Peyer's patch (tissue), 4 donors: ENCODE data around the gene SOX8. TPM values are rescaled to one million over a fixed set of nuclear protein-coding genes. Genes with fewer than 3 reads are reported as not detected.

ENCODE experiments used
- DNase-seq, 3 donors: peaks; one replicate each; pipeline ENCODE4 v3.0.0-alpha.2; 2017 to 2019
- H3K27ac ChIP-seq, 4 donors: fragments of 200-600 bp; sonication (generic); one replicate each; pipeline ENCODE4 v1.5.1; 2016 to 2019
- H3K27me3 ChIP-seq, 2 donors: fragments of 200-600 bp; sonication (generic); one replicate each; pipeline ENCODE4 v1.5.1; 2019
- H3K36me3 ChIP-seq, 3 donors: fragments of 200-600 bp; sonication (generic); one replicate each; pipeline ENCODE4 v1.5.1; 2016 to 2019
- H3K4me1 ChIP-seq, 4 donors: fragments of 200-600 bp; sonication (generic); one replicate each; pipeline ENCODE4 v1.5.1; 2016 to 2019
- H3K4me3 ChIP-seq, 4 donors: fragments of 200-600 bp; sonication (generic); 1 replicate in 3 of 4; 2 replicates in 1 of 4; pipeline ENCODE4 v1.5.1; 2016 to 2019; ENCODE audit warnings: mild to moderate bottlenecking in 1 of 4
- H3K9me3 ChIP-seq, 4 donors: fragments of 200-600 bp; sonication (generic); one replicate each; pipeline ENCODE4 v1.5.1; 2016 to 2019; ENCODE audit warnings: mild to moderate bottlenecking in 1 of 4
- POLR2A ChIP-seq, 2 donors: fragments of 450-650 bp; IDR thresholded peaks; one replicate each; pipeline ENCODE4 v1.5.1; 2017; ENCODE audit warnings: antibody characterized with exemption in 2 of 2, mild to moderate bottlenecking in 2 of 2, moderate library complexity in 2 of 2
- total RNA-seq, 4 donors: library from RNA; depleted of rRNA; stranded (reverse); fragments of >200 nt; gene quantifications; one replicate each; pipeline ENCODE4 v1.1.0, GENCODE V29; 2016
- TF ChIP-seq, protein P1 (sequence below), 6 experiments: fragments of 450-650 bp in 4 of 6; fragments of 200-600 bp in 2 of 6; sonication (generic) in 1 of 6; IDR thresholded peaks; one replicate each; pipeline ENCODE4 v1.5.1; 2017 to 2019; ENCODE audit warnings: antibody characterized with exemption in 6 of 6, mild to moderate bottlenecking in 3 of 6, moderate library complexity in 1 of 6

SOX8 gene
- total RNA-seq, 4 donors from 2014 or later: 0.27 to 3.3 (median 1.1) TPM; not detected in 1

DNA sequence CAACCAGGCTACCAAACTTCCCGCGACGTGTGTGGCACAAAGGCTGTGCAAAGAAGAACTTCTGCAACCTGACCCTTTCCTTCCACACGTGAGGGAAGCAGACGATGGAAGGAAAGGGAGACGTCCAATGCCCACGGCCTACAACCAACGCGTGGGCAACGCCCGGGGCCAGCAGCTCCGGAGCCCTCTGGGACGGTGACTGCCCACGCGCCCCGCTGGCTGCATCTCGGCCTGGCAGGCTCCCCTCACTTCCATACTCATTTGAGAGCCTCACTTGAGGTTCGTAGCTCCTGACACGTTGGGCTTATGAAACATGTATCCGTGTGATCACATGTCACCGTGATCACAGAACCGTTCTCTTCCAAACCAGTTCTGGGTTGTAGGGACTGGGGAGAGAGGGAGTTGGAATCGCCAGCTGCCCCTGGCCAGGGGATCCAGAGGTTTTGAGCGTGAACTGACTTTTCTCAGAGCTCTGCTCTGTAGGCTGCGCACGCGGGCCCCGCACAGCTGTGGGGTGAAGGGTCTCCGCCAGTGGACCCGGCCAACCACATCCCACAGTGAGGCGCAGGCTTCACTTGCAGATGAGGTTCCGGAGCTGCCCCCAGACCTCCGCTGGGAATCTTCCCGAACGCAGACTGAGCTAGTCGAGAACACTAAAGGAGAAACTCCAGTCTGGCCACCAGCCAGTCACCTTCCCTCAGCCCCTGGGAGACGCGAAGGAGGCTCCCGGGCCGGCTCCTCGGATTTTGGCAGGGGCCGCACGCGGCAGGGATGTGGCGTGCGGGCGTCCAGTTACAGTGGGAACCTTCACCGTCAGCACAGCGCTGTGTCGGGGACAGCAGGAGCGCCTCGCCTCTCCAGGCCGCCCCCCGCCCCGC lies 11.8 kb upstream of the SOX8 start:
- H3K9me3 ChIP-seq: no peaks in the 10 kb centered on the region
- no peaks in the 10 kb centered on the region for H3K36me3 ChIP-seq
- no peak for DNase-seq
- H3K27ac ChIP-seq: peak overlapping the region; percentile 66 to 89 (median 84)
- peak overlapping the region; percentile 85 to 99 (median 96) for H3K4me3 ChIP-seq
- peaks cover 4 to 15% (median 9%) of the 10 kb centered on the region in 4 donors for H3K4me1 ChIP-seq
- TF ChIP-seq, protein P1, sequence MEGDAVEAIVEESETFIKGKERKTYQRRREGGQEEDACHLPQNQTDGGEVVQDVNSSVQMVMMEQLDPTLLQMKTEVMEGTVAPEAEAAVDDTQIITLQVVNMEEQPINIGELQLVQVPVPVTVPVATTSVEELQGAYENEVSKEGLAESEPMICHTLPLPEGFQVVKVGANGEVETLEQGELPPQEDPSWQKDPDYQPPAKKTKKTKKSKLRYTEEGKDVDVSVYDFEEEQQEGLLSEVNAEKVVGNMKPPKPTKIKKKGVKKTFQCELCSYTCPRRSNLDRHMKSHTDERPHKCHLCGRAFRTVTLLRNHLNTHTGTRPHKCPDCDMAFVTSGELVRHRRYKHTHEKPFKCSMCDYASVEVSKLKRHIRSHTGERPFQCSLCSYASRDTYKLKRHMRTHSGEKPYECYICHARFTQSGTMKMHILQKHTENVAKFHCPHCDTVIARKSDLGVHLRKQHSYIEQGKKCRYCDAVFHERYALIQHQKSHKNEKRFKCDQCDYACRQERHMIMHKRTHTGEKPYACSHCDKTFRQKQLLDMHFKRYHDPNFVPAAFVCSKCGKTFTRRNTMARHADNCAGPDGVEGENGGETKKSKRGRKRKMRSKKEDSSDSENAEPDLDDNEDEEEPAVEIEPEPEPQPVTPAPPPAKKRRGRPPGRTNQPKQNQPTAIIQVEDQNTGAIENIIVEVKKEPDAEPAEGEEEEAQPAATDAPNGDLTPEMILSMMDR (IDR thresholded peaks at IDR 0.05): no peak
- TF ChIP-seq POLR2A (IDR thresholded peaks at IDR 0.05): no peak
- no peaks in the 10 kb centered on the region for H3K27me3 ChIP-seq

DNA sequence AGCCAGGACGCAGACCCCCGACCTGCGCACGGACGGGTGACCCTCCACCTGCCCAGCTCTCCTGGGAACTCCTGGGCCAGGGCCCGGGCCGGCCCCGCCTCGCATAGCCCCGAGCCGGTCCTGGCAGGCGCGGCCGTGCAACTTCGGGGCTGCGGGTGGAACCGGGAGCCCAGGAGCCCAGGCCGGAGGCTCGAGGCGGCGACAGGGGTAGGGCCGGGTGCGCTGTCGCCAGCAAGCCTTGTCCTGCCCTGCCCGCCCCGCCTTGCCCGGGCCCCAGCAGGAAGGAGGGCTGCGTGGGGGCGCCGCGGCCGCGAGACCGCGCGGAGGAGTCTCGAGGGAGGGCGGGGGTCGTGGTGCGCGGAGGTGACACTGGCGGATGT lies 11.2 kb upstream of the SOX8 start:
- H3K4me3 ChIP-seq: peak overlapping the region; percentile 85 to 99 (median 96)
- no peak for DNase-seq
- H3K27ac ChIP-seq: peak overlapping the region; percentile 66 to 89 (median 84)

DNA sequence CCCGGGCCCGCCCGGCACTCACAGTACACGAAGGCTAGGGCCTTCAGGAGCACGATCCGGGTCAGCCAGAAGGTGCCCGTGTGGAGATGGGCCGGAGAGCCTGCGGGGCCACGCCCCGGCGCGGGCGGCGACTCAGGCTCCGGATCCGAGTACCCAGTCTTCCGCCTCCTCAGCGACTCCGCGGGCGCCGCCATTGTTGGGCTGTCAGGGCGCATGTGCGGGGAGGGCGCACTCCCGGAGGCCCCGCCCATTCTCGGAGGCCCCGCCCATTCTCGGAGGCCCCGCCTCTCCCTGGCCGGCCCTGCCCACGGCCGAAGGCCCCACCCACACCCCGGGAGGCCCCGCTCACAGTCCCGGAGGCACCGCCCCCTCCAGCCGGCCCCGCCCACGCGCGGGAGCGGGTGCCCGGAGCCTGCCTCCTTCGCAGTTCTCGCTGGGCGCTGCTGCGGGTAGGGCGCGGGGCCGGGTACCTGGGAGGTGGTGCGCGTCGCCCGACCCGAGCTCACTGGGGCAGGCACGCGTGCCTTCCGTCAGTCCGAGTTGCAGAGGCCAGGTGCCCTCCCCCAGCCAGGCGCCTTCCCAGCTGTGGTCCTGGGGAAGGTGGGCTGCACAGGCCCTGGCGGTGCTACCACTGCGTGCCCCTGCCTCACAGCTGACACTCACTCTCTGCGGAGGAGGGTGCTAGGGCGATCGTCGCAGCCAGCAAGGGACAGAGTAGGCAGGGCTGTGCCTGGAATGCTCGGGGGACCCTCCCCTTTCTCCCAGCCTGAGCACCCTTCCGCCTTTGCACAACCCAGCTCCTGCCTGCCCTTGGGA lies 10.6 kb upstream of the SOX8 start, which contains the start of gene LMF1:
Gene LMF1, minus strand, starts transcription at position 219 of the 816 bp plus-strand sequence. Its CDS starts 4 bp downstream, at position 215.
- peak; percentile 93 to 99 (median 97) for DNase-seq
- peaks cover 4 to 15% (median 9%) of the 10 kb centered on the region in 4 donors for H3K4me1 ChIP-seq
- H3K9me3 ChIP-seq: no peaks in the 10 kb centered on the region
- peak within 1 kb of the TSS; percentile 85 to 99 (median 96) for H3K4me3 ChIP-seq
- peak within 1 kb of the TSS; percentile 66 to 89 (median 84) for H3K27ac ChIP-seq
- TF ChIP-seq POLR2A (IDR thresholded peaks at IDR 0.05): peak; percentile 49 to 62
- TF ChIP-seq, protein P1 (IDR thresholded peaks at IDR 0.05): no peak
- no peaks in the 10 kb centered on the region for H3K27me3 ChIP-seq
- no peaks in the 10 kb centered on the region for H3K36me3 ChIP-seq

More for the DNA sequence above, 11.2 kb upstream of the SOX8 start:
- no peaks in the 10 kb centered on the region for H3K9me3 ChIP-seq
- TF ChIP-seq, protein P1 (IDR thresholded peaks at IDR 0.05): no peak
- TF ChIP-seq POLR2A (IDR thresholded peaks at IDR 0.05): no peak
- H3K4me1 ChIP-seq: peaks cover 4 to 15% (median 9%) of the 10 kb centered on the region in 4 donors
- H3K36me3 ChIP-seq: no peaks in the 10 kb centered on the region
- H3K27me3 ChIP-seq: no peaks in the 10 kb centered on the region

DNA sequence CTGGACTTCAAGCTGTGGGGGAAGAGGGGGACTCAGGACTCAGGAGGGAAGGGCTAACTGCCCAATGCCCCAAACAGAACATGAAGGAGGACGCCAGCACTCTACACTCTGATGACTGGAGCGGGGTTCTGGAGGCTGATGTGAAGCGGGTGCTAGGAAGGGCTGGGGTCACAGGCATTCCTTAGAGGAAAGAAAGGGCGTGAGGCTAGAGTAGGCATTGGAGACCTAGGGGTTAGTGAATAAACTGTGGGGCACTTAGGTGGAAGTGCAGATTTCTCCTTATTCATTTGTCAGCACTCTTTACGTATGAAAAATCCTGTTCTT lies 10.0 kb upstream of the SOX8 start:
- no peak for DNase-seq
- H3K27ac ChIP-seq: no peak overlapping the region
- no peaks in the 10 kb centered on the region for H3K36me3 ChIP-seq
- H3K9me3 ChIP-seq: no peaks in the 10 kb centered on the region
- TF ChIP-seq POLR2A (IDR thresholded peaks at IDR 0.05): no peak
- TF ChIP-seq, protein P1 (IDR thresholded peaks at IDR 0.05): no peak
- H3K4me1 ChIP-seq: peaks cover 4 to 15% (median 9%) of the 10 kb centered on the region in 4 donors
- H3K4me3 ChIP-seq: peak overlapping the region in 1 of 4 donors; percentile 99
- no peaks in the 10 kb centered on the region for H3K27me3 ChIP-seq

DNA sequence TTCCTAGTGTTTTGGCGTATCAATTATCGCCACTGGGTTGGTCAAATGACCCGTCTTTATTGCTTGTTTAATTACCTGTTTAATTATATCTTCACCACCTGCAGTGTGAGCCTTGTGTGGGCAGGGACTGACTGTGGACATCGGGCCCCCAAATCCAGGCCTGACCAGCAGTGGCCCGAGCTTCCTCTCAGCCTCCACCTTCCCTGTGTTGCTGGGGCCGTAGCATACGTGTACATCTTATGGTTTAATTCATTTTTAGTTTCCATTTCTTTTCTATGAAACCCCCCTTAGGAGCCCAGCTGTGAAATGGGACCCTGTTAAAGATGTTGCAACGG lies 9.6 kb upstream of the SOX8 start:
- Histone ChIP-seq H3K9me3 (no peaks in the 10 kb centered on the region), H3K27me3 (no peaks in the 10 kb centered on the region), H3K4me1 (peaks cover 4 to 15% (median 9%) of the 10 kb centered on the region in 4 donors), H3K4me3 (no peak overlapping the region), H3K36me3 (no peaks in the 10 kb centered on the region), H3K27ac (no peak overlapping the region)
- DNase-seq: no peak
- TF ChIP-seq POLR2A (IDR thresholded peaks at IDR 0.05): no peak
- TF ChIP-seq, protein P1 (IDR thresholded peaks at IDR 0.05): no peak
